GM23248 (cell line): ENCODE measurements around the gene TBX6. TPM values are rescaled to one million over a fixed set of nuclear protein-coding genes. Genes with fewer than 3 reads are reported as not detected.

Source experiments
- DNase-seq: peaks from one replicate; pipeline ENCODE4 v3.0.0-alpha.2; 2015
- H2AFZ ChIP-seq: fragments of 200-600 bp; sonication (generic); 2 replicates; pipeline ENCODE4 v1.6.1; 2016; ENCODE audit warnings: antibody characterized with exemption
- H3F3A ChIP-seq: fragments of 200-600 bp; sonication (generic); 2 replicates; pipeline ENCODE4 v1.6.1; 2016; ENCODE audit warnings: mild to moderate bottlenecking, antibody characterized with exemption, mixed run types; ENCODE audit not compliant: insufficient read depth
- H3K27ac ChIP-seq: fragments of 200-600 bp; sonication (generic); 2 replicates; pipeline ENCODE4 v1.5.1; 2016; ENCODE audit warnings: mild to moderate bottlenecking
- H3K27me3 ChIP-seq: fragments of 200-600 bp; sonication (generic); replicated peaks from 2 replicates; pipeline ENCODE4 v1.6.1; 2016; ENCODE audit warnings: mild to moderate bottlenecking; ENCODE audit not compliant: insufficient read depth
- H3K36me3 ChIP-seq: fragments of 200-600 bp; sonication (generic); 2 replicates; pipeline ENCODE4 v1.6.1; 2016; ENCODE audit warnings: low read depth, mild to moderate bottlenecking
- H3K4me1 ChIP-seq: fragments of 200-600 bp; sonication (generic); 2 replicates; pipeline ENCODE4 v1.6.1; 2016; ENCODE audit warnings: mild to moderate bottlenecking; ENCODE audit not compliant: insufficient read depth
- H3K4me2 ChIP-seq: fragments of 200-600 bp; sonication (generic); one replicate; pipeline ENCODE4 v1.6.1; 2016; ENCODE audit warnings: mild to moderate bottlenecking; ENCODE audit not compliant: unreplicated experiment
- H3K4me3 ChIP-seq: fragments of 200-600 bp; sonication (generic); 2 replicates; pipeline ENCODE4 v1.5.1; 2016; ENCODE audit warnings: mild to moderate bottlenecking
- H3K79me2 ChIP-seq: fragments of 200-600 bp; sonication (generic); 2 replicates; pipeline ENCODE4 v1.6.1; 2016; ENCODE audit warnings: mild to moderate bottlenecking; ENCODE audit not compliant: insufficient read depth
- H3K9ac ChIP-seq: fragments of 200-600 bp; sonication (generic); 2 replicates; pipeline ENCODE4 v1.6.1; 2016; ENCODE audit warnings: mild to moderate bottlenecking
- H3K9me2 ChIP-seq: fragments of 200-600 bp; sonication (generic); 2 replicates; pipeline ENCODE4 v1.6.1; 2016; ENCODE audit warnings: mixed run types, mild to moderate bottlenecking, moderate library complexity; ENCODE audit not compliant: insufficient read depth
- H3K9me3 ChIP-seq: fragments of 200-600 bp; sonication (generic); one replicate; pipeline ENCODE4 v1.6.1; 2017; ENCODE audit warnings: low read depth
- H4K20me1 ChIP-seq: fragments of 200-600 bp; sonication (generic); 2 replicates; pipeline ENCODE4 v1.6.0; 2016; ENCODE audit not compliant: insufficient read depth
- EZH2 ChIP-seq: fragments of 200-600 bp; sonication (generic); IDR thresholded peaks from 2 replicates; pipeline ENCODE4 v1.6.1; 2018; ENCODE audit warnings: antibody characterized with exemption, mild to moderate bottlenecking; ENCODE audit not compliant: insufficient read depth, poor library complexity, severe bottlenecking
- EZH2phosphoT487 ChIP-seq: fragments of 200-600 bp; sonication (generic); IDR thresholded peaks from 2 replicates; pipeline ENCODE4 v1.6.1; 2018; ENCODE audit warnings: antibody characterized with exemption, moderate library complexity, mild to moderate bottlenecking, low read depth; ENCODE audit not compliant: insufficient read depth
- WGBS, 2 experiments: methylation state at CpG; one replicate each; pipeline ENCODE4 v1.1.6; 2015 to 2017; ENCODE audit warnings: low lambda C conversion rate in 2 of 2, low coverage in 1 of 2; ENCODE audit errors: missing lambda C conversion rate in 2 of 2; 5-methylcytosine and 5-hydroxymethylcytosine counted together
- in situ Hi-C: fragments of 300-500 bp; cut with MboI; formaldehyde crosslinking; loops from 2 replicates; pipeline ENCODE4 v1.15.0; 2020
- polyA plus RNA-seq: library from polyadenylated mRNA; unstranded; fragments of >200 nt; fragmentation: Nextera tagmentation; extraction: Ambion mirVana; gene quantifications from 2 replicates; pipeline ENCODE4 v1.2.1, GENCODE V29; 2016
- total RNA-seq: library from RNA; depleted of rRNA; stranded (reverse); fragments of >200 nt; shearing (Covaris generic); gene quantifications from 2 replicates; pipeline ENCODE4 v1.2.3, GENCODE V29; 2014

TBX6 gene
- total and polyA plus RNA-seq, 2 experiments from 2014 or later, result 0.11 to 0.20 TPM

DNA sequence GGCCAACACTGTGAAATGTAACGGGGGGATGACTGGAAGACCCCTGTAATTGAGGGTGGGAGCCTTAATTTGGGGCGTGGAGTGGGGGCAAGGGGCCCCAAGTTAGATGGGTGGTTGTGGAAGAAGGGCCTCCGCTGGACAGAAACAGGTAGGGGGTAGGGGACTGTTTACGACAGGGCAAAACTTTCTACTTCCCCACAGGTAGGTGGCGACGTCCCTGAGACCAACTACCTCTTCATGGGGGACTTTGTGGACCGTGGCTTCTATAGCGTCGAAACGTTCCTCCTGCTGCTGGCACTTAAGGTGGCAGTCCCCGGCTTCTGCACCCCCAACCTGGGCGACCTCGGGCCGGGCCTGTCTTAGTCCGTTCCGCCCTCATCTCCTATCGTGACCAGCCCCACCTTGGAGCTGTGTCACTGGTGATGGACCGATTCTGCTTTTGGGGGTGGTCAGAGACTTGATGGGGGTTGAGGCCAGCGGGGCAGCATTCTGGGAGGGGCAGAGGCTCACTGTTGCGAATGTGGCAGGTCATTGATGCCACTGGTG is 9.1 kb downstream of the TBX6 start:
- peaks cover 58% of the 10 kb centered on the region for H3K79me2 ChIP-seq
- in situ Hi-C loops, result no loop called here
- no peaks in the 10 kb centered on the region for H3K27me3 ChIP-seq
- no peak overlapping the region for H3K4me3 ChIP-seq
- DNase-seq, result no peak
- H3K4me2 ChIP-seq, result no peak overlapping the region
- H3K9me2 ChIP-seq, result no peaks in the 10 kb centered on the region
- no peak for TF ChIP-seq EZH2phosphoT487
- TF ChIP-seq EZH2, result no peak
- H3K9me3 ChIP-seq, result no peaks in the 10 kb centered on the region
- H3K36me3 ChIP-seq, result peaks cover 23% of the 10 kb centered on the region; the same call in 1 of the 2 replicates
- H4K20me1 ChIP-seq, result no peaks in the 10 kb centered on the region
- WGBS, 2 experiments, result 87 to 90% methylated on average over 20 of the region's 20 CpGs
- no peak overlapping the region for H2AFZ ChIP-seq
- H3K27ac ChIP-seq, result no peak overlapping the region
- peaks cover 14% of the 10 kb centered on the region for H3F3A ChIP-seq
- no peak overlapping the region for H3K9ac ChIP-seq
- H3K4me1 ChIP-seq, result peaks cover 4% of the 10 kb centered on the region; the same call in 1 of the 2 replicates

DNA sequence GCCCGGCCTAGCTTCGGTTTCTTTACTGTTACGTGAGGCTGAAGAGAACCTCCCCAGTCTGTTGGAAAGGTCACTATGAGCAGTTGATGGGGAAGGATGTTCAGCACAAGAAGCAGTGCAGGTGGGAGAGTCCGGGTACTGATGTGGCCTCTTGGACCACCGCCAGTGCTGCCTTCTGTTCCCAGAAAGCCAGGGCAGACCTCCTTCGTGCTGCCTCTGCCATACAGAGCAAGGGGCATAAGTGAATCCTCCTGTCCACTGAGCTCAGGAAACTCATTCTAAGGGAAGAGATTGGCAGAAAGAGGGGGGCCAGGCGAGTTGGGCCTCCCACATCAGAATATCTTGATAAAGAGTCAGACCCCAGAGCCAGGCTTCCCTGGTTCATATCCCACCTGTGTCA is 12.2 kb downstream of the TBX6 start:
- TF ChIP-seq EZH2phosphoT487 (no peak), EZH2 (no peak)
- H3K36me3 ChIP-seq, result peaks cover 23% of the 10 kb centered on the region; the same call in 1 of the 2 replicates
- no peak for DNase-seq

DNA sequence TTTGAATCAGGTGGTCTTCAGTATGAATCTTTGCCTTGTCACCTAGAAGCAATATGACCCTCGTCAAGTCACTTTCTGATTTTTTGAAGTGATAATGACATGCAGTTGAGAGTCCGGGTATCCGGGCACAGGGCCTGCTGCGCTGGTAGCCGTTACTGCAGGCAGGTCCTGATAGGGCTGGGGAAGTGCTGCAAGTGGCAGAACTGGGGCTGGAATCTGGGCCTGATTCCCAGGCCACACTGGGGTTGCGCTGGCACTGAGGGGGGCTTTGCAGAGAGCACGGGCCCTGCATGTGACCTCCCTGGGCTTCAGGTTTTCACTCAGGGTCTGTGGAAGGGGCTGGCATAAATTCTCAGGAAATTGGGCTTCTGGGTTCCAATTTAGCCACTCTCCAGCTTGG is 13.0 kb downstream of the TBX6 start:
- Histone ChIP-seq H3K36me3 (peaks cover 26% of the 10 kb centered on the region; the same call in 1 of the 2 replicates), H3K4me2 (no peak overlapping the region), H3K9ac (peak overlapping the region; percentile 94; the same call in 1 of the 2 replicates), H3K79me2 (peaks cover 76% of the 10 kb centered on the region), H3K27me3 (no peaks in the 10 kb centered on the region), H3K4me1 (peaks cover 17% of the 10 kb centered on the region), H3K9me3 (no peaks in the 10 kb centered on the region), H3K4me3 (no peak overlapping the region), H3F3A (peaks cover 19% of the 10 kb centered on the region), H3K27ac (0 out of 2 replicates have a peak overlapping the region, but pooled peaks have one; percentile 87), H3K9me2 (no peaks in the 10 kb centered on the region), H2AFZ (no peak overlapping the region), H4K20me1 (no peaks in the 10 kb centered on the region)
- in situ Hi-C loops, result no loop called here
- TF ChIP-seq EZH2phosphoT487 (no peak), EZH2 (no peak)
- DNase-seq, result no peak
- 82 to 90% methylated on average over 7 of the region's 7 CpGs for WGBS, 2 experiments

More for the DNA sequence above, 12.2 kb downstream of the TBX6 start:
- Histone ChIP-seq H3K4me1 (peaks cover 17% of the 10 kb centered on the region), H3K9me2 (no peaks in the 10 kb centered on the region), H3K27ac (no peak overlapping the region), H3K79me2 (peaks cover 76% of the 10 kb centered on the region), H4K20me1 (no peaks in the 10 kb centered on the region), H3K4me3 (no peak overlapping the region), H2AFZ (no peak overlapping the region), H3K9ac (no peak overlapping the region), H3K27me3 (no peaks in the 10 kb centered on the region), H3K4me2 (no peak overlapping the region), H3F3A (peaks cover 12% of the 10 kb centered on the region), H3K9me3 (no peaks in the 10 kb centered on the region)
- WGBS, 2 experiments, result 82 to 88% methylated on average over 7 of the region's 7 CpGs
- in situ Hi-C loops, result no loop called here

DNA sequence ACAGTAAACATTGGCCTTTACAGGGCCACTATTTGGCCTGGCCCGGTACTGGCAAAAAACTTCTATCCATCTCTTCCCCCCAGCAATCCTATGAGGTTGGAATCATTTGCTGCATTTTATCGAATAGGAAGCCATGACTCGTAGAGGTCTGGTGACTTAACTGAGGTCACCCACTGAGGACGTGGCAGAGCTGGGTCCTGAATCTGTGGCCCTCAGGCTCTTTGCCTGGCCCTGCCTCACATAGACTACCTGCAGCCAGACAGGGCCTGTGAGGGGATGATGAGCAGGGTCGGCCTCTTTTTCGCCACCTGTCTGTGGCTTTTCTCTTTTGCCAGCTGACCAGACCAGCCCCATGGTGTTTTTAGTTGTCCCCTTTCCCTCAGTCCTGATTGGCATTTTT is 14.1 kb downstream of the TBX6 start:
- Histone ChIP-seq H3F3A (peaks cover 30% of the 10 kb centered on the region), H3K36me3 (peaks cover 27% of the 10 kb centered on the region; the same call in 1 of the 2 replicates), H3K4me1 (peaks cover 17% of the 10 kb centered on the region), H3K27ac (peak overlapping the region; percentile 87), H3K27me3 (no peaks in the 10 kb centered on the region), H3K9me2 (no peaks in the 10 kb centered on the region), H3K9me3 (no peaks in the 10 kb centered on the region), H3K79me2 (peaks cover 68% of the 10 kb centered on the region), H3K9ac (peak overlapping the region; percentile 94), H4K20me1 (no peaks in the 10 kb centered on the region), H2AFZ (no peak overlapping the region), H3K4me2 (peak overlapping the region; percentile 97), H3K4me3 (peak overlapping the region; percentile 81)
- peak; percentile 78 for DNase-seq
- 44 to 56% methylated on average over 6 of the region's 6 CpGs for WGBS, 2 experiments
- in situ Hi-C loops, result no loop called here
- TF ChIP-seq EZH2phosphoT487 (no peak), EZH2 (no peak)
